GM23248 (cell line): Measurements from ENCODE around the gene SNW1. TPM values are rescaled to one million over a fixed set of nuclear protein-coding genes. Genes with fewer than 3 reads are reported as not detected.

Experiments used
- DNase-seq: peaks from one replicate; pipeline ENCODE4 v3.0.0-alpha.2; 2015
- H2AFZ ChIP-seq: fragments of 200-600 bp; sonication (generic); 2 replicates; pipeline ENCODE4 v1.6.1; 2016; ENCODE audit warnings: antibody characterized with exemption
- H3F3A ChIP-seq: fragments of 200-600 bp; sonication (generic); 2 replicates; pipeline ENCODE4 v1.6.1; 2016; ENCODE audit warnings: mild to moderate bottlenecking, antibody characterized with exemption, mixed run types; ENCODE audit not compliant: insufficient read depth
- H3K27ac ChIP-seq: fragments of 200-600 bp; sonication (generic); 2 replicates; pipeline ENCODE4 v1.5.1; 2016; ENCODE audit warnings: mild to moderate bottlenecking
- H3K27me3 ChIP-seq: fragments of 200-600 bp; sonication (generic); replicated peaks from 2 replicates; pipeline ENCODE4 v1.6.1; 2016; ENCODE audit warnings: mild to moderate bottlenecking; ENCODE audit not compliant: insufficient read depth
- H3K36me3 ChIP-seq: fragments of 200-600 bp; sonication (generic); 2 replicates; pipeline ENCODE4 v1.6.1; 2016; ENCODE audit warnings: low read depth, mild to moderate bottlenecking
- H3K4me1 ChIP-seq: fragments of 200-600 bp; sonication (generic); 2 replicates; pipeline ENCODE4 v1.6.1; 2016; ENCODE audit warnings: mild to moderate bottlenecking; ENCODE audit not compliant: insufficient read depth
- H3K4me2 ChIP-seq: fragments of 200-600 bp; sonication (generic); one replicate; pipeline ENCODE4 v1.6.1; 2016; ENCODE audit warnings: mild to moderate bottlenecking; ENCODE audit not compliant: unreplicated experiment
- H3K4me3 ChIP-seq: fragments of 200-600 bp; sonication (generic); 2 replicates; pipeline ENCODE4 v1.5.1; 2016; ENCODE audit warnings: mild to moderate bottlenecking
- H3K79me2 ChIP-seq: fragments of 200-600 bp; sonication (generic); 2 replicates; pipeline ENCODE4 v1.6.1; 2016; ENCODE audit warnings: mild to moderate bottlenecking; ENCODE audit not compliant: insufficient read depth
- H3K9ac ChIP-seq: fragments of 200-600 bp; sonication (generic); 2 replicates; pipeline ENCODE4 v1.6.1; 2016; ENCODE audit warnings: mild to moderate bottlenecking
- H3K9me2 ChIP-seq: fragments of 200-600 bp; sonication (generic); 2 replicates; pipeline ENCODE4 v1.6.1; 2016; ENCODE audit warnings: mixed run types, mild to moderate bottlenecking, moderate library complexity; ENCODE audit not compliant: insufficient read depth
- H3K9me3 ChIP-seq: fragments of 200-600 bp; sonication (generic); one replicate; pipeline ENCODE4 v1.6.1; 2017; ENCODE audit warnings: low read depth
- H4K20me1 ChIP-seq: fragments of 200-600 bp; sonication (generic); 2 replicates; pipeline ENCODE4 v1.6.0; 2016; ENCODE audit not compliant: insufficient read depth
- EZH2 ChIP-seq: fragments of 200-600 bp; sonication (generic); IDR thresholded peaks from 2 replicates; pipeline ENCODE4 v1.6.1; 2018; ENCODE audit warnings: antibody characterized with exemption, mild to moderate bottlenecking; ENCODE audit not compliant: insufficient read depth, poor library complexity, severe bottlenecking
- EZH2phosphoT487 ChIP-seq: fragments of 200-600 bp; sonication (generic); IDR thresholded peaks from 2 replicates; pipeline ENCODE4 v1.6.1; 2018; ENCODE audit warnings: antibody characterized with exemption, moderate library complexity, mild to moderate bottlenecking, low read depth; ENCODE audit not compliant: insufficient read depth
- WGBS, 2 experiments: methylation state at CpG; one replicate each; pipeline ENCODE4 v1.1.6; 2015 to 2017; ENCODE audit warnings: low lambda C conversion rate in 2 of 2, low coverage in 1 of 2; ENCODE audit errors: missing lambda C conversion rate in 2 of 2; 5-methylcytosine and 5-hydroxymethylcytosine counted together
- in situ Hi-C: fragments of 300-500 bp; cut with MboI; formaldehyde crosslinking; loops from 2 replicates; pipeline ENCODE4 v1.15.0; 2020
- polyA plus RNA-seq: library from polyadenylated mRNA; unstranded; fragments of >200 nt; fragmentation: Nextera tagmentation; extraction: Ambion mirVana; gene quantifications from 2 replicates; pipeline ENCODE4 v1.2.1, GENCODE V29; 2016
- total RNA-seq: library from RNA; depleted of rRNA; stranded (reverse); fragments of >200 nt; shearing (Covaris generic); gene quantifications from 2 replicates; pipeline ENCODE4 v1.2.3, GENCODE V29; 2014

Gene SNW1
- total and polyA plus RNA-seq, 2 experiments from 2014 or later, result 45.2 to 64.4 TPM

- Histone ChIP-seq H3K9me3 (no peaks in the 10 kb centered on the region), H3K27me3 (no peaks in the 10 kb centered on the region), H3K27ac (peak overlapping the region; percentile 56), H3K4me2 (peak overlapping the region; percentile 98), H3K4me3 (peak overlapping the region; percentile 92), H2AFZ (peak overlapping the region; percentile 95), H3K4me1 (peaks cover 18% of the 10 kb centered on the region), H3K79me2 (peaks cover 95% of the 10 kb centered on the region), H3K9ac (peak overlapping the region; percentile 85), H4K20me1 (no peaks in the 10 kb centered on the region), H3K9me2 (no peaks in the 10 kb centered on the region), H3K36me3 (peaks cover 16% of the 10 kb centered on the region), H3F3A (0 out of 2 replicates have a peak, but pooled peaks cover 5% of the 10 kb centered on the region)
- DNase-seq, result peak; percentile 82
- TF ChIP-seq EZH2phosphoT487 (no peak), EZH2 (no peak)
- WGBS, 2 experiments, result 0 to 2% methylated on average over 14 of the region's 14 CpGs
- in situ Hi-C loops, result loop anchor here (10.0 kb wide), 1 partner anchor 243 kb away; no protein-coding TSS in a partner anchor
Observed at GRCh38 chr14:77707355-77707723, 53.6 kb downstream of the SNW1 start.

- Histone ChIP-seq H3K27ac (no peak overlapping the region), H3K9me2 (no peaks in the 10 kb centered on the region), H3K36me3 (peaks cover 12% of the 10 kb centered on the region; the same call in 1 of the 2 replicates), H3K79me2 (peaks cover 1% of the 10 kb centered on the region), H3K4me2 (no peak overlapping the region), H3K9ac (no peak overlapping the region), H3K4me3 (no peak overlapping the region), H2AFZ (no peak overlapping the region), H4K20me1 (no peaks in the 10 kb centered on the region), H3F3A (no peaks in the 10 kb centered on the region), H3K4me1 (no peaks in the 10 kb centered on the region), H3K27me3 (no peaks in the 10 kb centered on the region), H3K9me3 (no peaks in the 10 kb centered on the region)
- in situ Hi-C loops, result no loop called here
- 80 to 82% methylated on average over 2 of the region's 2 CpGs for WGBS, 2 experiments
- no peak for DNase-seq
- TF ChIP-seq EZH2 (no peak), EZH2phosphoT487 (no peak)
Observed at GRCh38 chr14:77691259-77691658, 69.7 kb downstream of the SNW1 start.

- in situ Hi-C loops, result no loop called here
Observed at GRCh38 chr14:77682158-77682553, 78.8 kb downstream of the SNW1 start.

GRCh38 chr14:77681196-77682157 is 79.5 kb downstream of the SNW1 start:
- H3K27me3 ChIP-seq, result no peaks in the 10 kb centered on the region
- 69 to 73% methylated on average over 7 of the region's 7 CpGs for WGBS, 2 experiments
- in situ Hi-C loops, result no loop called here
- no peaks in the 10 kb centered on the region for H4K20me1 ChIP-seq
- peaks cover 11% of the 10 kb centered on the region for H3K4me1 ChIP-seq
- TF ChIP-seq EZH2phosphoT487 (no peak), EZH2 (no peak)
- H3K4me2 ChIP-seq, result peak overlapping the region; percentile 17
- no peak overlapping the region for H3K4me3 ChIP-seq
- H3F3A ChIP-seq, result peaks cover 13% of the 10 kb centered on the region
- H3K79me2 ChIP-seq, result peaks cover 7% of the 10 kb centered on the region; the same call in 1 of the 2 replicates
- DNase-seq, result peak; percentile 34
- no peak overlapping the region for H3K9ac ChIP-seq
- H2AFZ ChIP-seq, result no peak overlapping the region
- no peaks in the 10 kb centered on the region for H3K9me3 ChIP-seq
- no peaks in the 10 kb centered on the region; the same call in 1 of the 2 replicates for H3K36me3 ChIP-seq
- no peaks in the 10 kb centered on the region for H3K9me2 ChIP-seq
- no peak overlapping the region for H3K27ac ChIP-seq

More at GRCh38 chr14:77682158-77682553, 78.8 kb downstream of the SNW1 start:
- Histone ChIP-seq H3K9ac (no peak overlapping the region), H3K27ac (no peak overlapping the region), H3K79me2 (peaks cover 7% of the 10 kb centered on the region; the same call in 1 of the 2 replicates), H3K27me3 (no peaks in the 10 kb centered on the region), H3K9me3 (no peaks in the 10 kb centered on the region), H3F3A (peaks cover 13% of the 10 kb centered on the region), H3K4me3 (no peak overlapping the region), H3K4me2 (peak overlapping the region; percentile 17), H4K20me1 (no peaks in the 10 kb centered on the region), H3K4me1 (peaks cover 11% of the 10 kb centered on the region), H2AFZ (no peak overlapping the region), H3K9me2 (no peaks in the 10 kb centered on the region), H3K36me3 (no peaks in the 10 kb centered on the region; the same call in 1 of the 2 replicates)
- no peak for TF ChIP-seq EZH2phosphoT487
- TF ChIP-seq EZH2, result no peak
- 0 to 9% methylated on average over 1 of the region's 1 CpG for WGBS, 2 experiments
- peak; percentile 62 for DNase-seq
